Renal cortical epithelial cell (primary cell): ENCODE results near the gene NPHP4. TPM values are rescaled to one million over a fixed set of nuclear protein-coding genes. Genes with fewer than 3 reads are reported as not detected.

Experiments used
- DNase-seq: peaks from one replicate; pipeline ENCODE4 v3.0.0-alpha.2; 2011; ENCODE audit warnings: low read depth
- total RNA-seq: library from RNA; depleted of rRNA; stranded (reverse); fragments of >200 nt; gene quantifications from 2 replicates; pipeline ENCODE4 v1.2.3, GENCODE V29; 2014

The NPHP4 gene
- total RNA-seq, 1 donor from 2014 or later, result 14.3 TPM

GRCh38 chr1:5891736-5892135 lies 100.5 kb downstream of the NPHP4 start:
- DNase-seq, result no peak

DNA sequence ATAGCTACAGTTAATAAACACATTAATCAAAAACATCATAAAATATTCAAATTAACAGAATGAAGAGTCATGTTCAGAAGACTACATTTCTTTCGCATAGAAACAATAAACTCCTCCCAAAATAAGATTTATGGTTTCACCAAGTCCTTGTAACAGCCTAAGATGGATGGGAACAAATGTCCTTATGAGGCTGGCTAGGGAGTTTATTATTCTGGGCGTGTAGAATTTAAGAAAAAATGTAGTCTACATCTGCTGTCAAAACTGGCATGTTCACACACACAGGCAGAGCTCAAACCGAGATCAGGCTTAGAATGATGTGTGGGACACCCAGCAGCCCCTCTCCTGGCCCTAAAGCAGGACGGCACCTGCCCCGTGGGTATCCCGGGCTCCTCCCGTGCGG lies 101.1 kb downstream of the NPHP4 start:
- no peak for DNase-seq

GRCh38 chr1:5890346-5891106 lies 101.7 kb downstream of the NPHP4 start:
- no peak for DNase-seq

DNA sequence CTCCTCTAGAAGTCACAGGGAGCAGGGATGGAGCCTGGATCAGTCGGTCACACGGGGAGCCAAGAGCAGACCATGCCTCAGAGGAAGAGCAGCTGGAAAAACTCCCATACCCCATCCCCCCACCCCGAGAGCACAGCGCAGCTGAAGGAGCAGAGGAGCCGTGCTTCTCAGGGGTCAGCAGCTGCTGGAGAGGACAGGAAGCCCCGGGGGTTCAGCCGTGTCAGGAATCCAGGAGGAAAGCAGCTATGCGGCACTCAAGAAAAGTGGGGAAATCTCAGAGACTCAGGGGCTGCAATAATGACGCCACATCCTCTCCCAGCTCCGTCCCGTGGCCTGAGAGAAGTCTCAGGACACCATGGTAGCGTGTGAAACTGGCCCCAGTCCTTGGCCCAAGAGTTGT lies 102.3 kb downstream of the NPHP4 start:
- no peak for DNase-seq

DNA sequence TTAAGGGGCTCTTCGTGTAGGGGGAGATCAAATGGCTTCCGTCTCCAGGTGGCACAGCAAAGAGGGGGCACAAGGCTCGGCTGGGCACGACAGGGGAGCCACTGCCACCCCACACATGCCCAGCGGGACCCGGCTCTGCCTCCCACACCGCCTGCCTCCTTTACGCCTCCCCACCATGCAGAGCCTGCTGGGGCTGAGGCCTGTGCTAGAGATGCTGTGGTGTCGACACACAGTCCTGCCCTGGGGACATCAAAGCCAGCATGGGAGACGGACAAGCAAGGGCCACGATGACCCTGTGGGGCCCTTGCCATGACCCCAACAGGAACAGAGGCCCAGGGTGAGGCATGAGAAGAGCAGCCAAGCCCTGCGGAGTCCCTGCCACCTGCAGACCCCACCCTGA lies 102.8 kb downstream of the NPHP4 start:
- no peak for DNase-seq

GRCh38 chr1:5888606-5889211 lies 103.5 kb downstream of the NPHP4 start:
- no peak for DNase-seq

GRCh38 chr1:5887971-5888361 lies 104.3 kb downstream of the NPHP4 start:
- no peak for DNase-seq

DNA sequence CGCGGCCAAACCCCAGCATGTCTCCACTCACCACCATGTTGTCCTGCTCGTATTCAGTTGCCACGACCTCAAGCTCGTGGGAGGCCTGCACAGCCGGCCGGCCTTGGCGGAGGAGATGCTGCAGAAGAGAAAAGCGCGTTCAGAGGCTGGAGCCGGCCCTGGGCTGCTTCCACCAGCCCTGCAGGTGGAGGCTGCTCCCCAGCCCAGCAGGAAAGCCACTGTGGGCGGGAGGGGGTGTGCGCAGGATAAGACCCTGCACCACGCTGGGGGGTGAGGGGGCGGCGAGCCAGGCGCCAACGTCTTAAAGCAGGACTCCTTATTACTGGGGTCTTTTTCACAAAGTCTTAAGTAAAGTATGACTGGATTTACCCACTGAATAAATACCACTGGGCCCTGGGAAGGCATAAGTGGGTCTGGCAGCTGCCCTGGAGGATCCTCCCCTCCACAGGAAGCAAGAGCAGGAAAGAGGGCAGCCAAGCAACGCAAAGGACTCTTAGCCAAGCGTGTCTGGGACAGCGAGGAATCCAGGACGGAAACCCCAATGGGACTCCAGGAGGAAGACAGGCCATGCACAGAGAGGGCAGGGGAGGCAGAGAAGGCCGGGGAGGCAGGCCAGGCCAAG lies 104.8 kb downstream of the NPHP4 start:
- DNase-seq, result no peak

DNA sequence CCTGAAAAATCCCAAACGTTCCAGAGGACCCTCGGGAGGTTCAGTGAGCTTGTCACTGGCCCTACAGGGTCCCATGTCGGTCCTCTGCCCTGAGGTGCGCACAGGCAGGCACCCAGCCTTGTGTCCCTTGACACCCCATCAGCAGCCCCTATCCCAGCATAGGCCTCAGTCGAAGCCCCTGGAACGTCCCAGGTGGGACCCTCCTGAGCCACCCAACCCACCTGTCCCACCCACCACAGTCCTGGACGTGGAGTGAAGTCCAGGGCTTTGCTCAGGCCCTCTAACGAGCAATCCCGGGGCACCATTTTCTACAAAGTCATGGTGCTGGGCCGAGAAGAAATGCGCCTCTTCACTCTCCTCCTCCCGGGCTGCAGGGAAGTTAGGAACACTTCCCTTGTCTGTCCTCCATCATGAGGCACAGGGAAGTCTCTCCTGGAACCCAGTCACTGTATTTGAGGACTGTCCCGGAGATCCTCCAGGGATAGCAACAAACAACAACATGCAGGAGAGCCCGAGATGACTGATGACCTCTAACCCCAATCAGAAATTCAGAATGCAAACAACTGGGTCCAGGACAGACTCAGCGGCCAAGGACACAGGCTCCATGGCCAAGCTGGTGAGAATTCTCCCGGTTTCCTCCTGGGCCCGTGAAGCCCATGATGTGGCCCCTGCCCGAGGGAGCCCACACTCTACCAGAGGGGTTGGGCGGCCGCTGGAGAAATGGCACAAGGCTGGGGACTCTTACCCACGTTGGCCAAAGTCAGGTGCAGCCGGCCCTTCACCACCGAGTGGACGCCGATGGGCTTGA lies 105.5 kb downstream of the NPHP4 start:
- DNase-seq, result no peak

- no peak for DNase-seq
Observed at GRCh38 chr1:5886140-5886483, 106.1 kb downstream of the NPHP4 start.

DNA sequence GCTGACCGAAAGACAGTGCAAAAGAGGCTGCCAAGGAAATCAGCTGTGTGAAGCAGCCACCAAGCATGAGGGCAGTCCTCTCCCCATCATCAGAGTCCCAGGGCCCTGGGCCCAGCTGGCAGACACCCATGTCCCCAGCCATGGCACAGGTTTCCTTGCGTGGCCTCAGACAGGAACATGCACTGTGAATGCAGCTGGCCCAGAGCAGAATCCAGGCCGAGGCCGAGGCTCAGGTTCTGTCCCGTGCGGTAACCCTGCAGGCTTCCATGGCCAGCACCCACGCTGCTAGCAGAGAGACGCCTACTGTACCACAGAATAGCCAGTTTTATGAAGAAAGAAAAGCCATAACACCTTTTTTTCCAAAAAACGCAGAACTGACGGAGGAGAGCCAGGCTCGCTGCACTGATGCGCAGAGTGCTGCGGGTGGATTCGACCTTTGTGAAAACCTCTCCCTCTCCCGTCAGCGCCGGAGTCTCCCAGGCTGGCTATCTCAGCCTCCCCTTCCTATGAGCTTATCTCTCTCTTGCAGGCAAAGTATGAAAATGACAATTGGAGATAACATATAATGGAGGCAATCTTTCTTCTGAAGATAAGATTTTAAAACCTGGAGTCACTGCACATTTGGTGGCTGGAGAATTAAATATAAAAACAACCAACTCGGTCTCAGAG lies 106.6 kb downstream of the NPHP4 start:
- DNase-seq, result no peak

GRCh38 chr1:5884110-5884509 lies 108.1 kb downstream of the NPHP4 start:
- DNase-seq, result no peak

DNA sequence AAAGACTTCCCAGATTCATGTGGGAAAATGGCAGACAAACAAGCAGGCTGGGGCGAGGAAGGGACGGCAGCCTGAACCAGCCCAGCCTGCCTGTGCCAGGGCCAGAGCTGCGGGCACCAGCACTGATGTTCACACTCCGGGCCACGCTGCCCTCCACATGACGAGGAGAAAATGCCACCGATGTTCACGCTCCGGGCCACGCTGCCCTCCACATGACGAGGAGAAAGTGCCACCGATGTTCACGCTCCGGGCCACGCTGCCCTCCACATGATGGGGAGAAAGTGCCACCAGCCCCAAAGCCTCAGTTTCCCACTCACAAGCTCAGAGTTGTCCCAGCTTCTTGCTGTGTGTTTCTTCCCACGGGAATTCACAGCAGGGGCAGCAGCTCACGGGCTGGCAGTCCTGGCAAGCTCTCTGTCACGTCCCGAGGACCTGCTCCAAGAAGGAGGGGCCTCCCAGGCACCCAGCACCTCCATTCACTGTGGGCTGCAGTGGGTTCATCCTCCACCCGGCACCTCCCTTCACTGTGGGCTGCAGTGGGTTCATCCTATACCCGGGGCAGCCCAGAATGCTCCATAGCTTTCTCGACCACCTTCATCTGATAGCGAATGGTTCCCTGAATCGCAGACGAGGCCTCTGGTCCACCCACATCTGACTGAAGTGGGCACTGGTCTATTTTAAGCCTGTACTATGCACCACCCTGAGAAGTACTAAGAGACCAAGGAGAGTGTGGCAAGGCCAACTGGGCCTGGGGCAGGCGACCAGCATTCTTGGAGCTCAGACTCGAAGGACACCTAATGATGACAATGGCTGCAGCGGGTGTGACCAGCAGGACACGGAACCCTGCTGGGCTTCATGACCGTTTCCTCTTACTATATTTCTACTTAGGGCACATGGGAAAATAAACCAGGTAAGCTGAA lies 108.8 kb downstream of the NPHP4 start:
- DNase-seq, result no peak

- no peak for DNase-seq
Observed at GRCh38 chr1:5882367-5883128, 109.7 kb downstream of the NPHP4 start.

DNA sequence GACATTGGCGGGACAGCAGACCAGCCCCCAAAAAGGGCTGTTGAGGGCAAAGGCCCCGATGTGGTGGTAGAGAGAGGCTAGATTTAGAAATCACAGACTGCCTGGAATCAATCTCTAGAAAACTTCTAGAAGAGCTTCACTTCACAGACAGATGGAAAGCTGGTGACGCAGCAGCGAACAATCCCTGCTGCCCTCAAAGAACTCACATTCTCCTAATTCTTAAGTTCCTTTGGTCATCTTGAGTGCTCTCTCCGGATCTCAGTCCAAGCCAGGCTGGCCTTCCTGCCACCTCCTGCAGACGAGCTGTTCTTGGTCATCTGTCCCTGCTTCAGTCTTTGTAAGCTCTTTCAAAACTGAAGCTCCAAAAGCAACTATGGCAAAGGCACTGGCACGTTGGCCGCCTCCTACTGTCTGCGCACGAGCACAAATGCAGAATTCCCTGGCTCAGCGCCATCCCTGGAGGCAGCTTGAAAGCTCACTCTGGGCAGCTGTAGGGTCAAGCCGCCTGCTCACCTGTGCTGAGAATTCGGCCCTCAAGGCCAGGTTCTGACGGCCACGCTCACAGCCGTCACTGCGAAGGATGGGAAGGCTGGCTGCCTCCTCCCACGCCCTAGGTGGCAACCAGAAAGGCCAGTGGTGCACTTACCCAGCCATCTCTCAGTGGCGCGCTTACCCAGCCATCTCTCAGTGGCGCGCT lies 110.6 kb downstream of the NPHP4 start:
- DNase-seq, result no peak

DNA sequence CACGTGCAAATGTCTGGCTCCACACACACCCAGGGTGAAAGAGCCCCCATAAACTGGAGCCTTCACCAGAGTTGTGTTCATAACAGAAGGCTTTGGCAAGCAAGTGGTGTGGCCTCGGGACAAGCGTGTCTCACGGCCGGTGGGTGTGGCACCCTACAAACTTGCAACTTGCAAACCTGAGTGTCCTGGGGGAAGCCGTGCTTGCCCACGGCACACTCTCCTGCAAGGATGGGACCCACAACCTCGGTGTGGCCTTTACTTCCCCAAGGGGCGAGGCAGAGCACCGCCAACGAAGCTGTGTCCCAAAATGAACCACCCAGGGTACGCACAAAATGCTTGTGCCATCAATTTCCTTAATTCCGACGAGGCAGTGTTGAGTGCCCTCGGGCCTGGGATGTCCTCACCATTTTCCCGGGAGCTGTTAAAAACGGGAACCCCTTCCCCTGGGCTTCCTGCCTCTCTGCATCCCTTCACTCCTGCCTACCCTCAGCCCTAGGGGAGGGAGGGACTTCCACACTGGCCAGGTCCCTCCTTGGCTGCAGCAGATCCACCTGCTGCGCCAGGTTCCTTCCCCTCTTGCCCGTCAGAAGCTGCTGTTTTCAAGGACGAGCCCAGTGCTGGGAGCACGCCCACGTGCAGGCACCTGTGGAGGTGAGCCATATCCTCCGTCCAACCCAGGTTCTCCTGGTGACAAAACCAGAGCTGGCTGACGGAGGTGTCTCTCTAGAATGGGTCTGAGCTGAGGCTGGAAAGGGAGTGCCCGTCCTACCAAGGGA lies 111.4 kb downstream of the NPHP4 start:
- no peak for DNase-seq

GRCh38 chr1:5879421-5879820 lies 112.8 kb downstream of the NPHP4 start:
- no peak for DNase-seq

- DNase-seq, result no peak
Observed at GRCh38 chr1:5878971-5879370, 113.3 kb downstream of the NPHP4 start.
